Adipocyte (in vitro differentiated cells): ENCODE results near the gene MYL6.

ENCODE experiments used
- DNase-seq: peaks from one replicate; pipeline ENCODE4 v3.0.0-alpha.2; 2015; ENCODE audit warnings: low read depth
- H3K27me3 ChIP-seq: replicated peaks from 2 replicates; pipeline ENCODE4 v1.7.0; 2013; ENCODE audit warnings: mild to moderate bottlenecking, low read length, moderate library complexity; ENCODE audit not compliant: control insufficient read depth, insufficient read depth
- H3K36me3 ChIP-seq: 2 replicates; pipeline ENCODE4 v1.7.0; 2013; ENCODE audit warnings: low read length, mild to moderate bottlenecking, moderate library complexity; ENCODE audit not compliant: control insufficient read depth, insufficient read depth, severe bottlenecking
- H3K4me1 ChIP-seq: 2 replicates; pipeline ENCODE4 v1.7.0; 2013; ENCODE audit warnings: mild to moderate bottlenecking, low read length, moderate library complexity; ENCODE audit not compliant: control insufficient read depth, insufficient read depth
- H3K4me3 ChIP-seq: 2 replicates; pipeline ENCODE4 v1.7.0; 2013; ENCODE audit warnings: mild to moderate bottlenecking, low read length, moderate library complexity
- H3K9ac ChIP-seq: 2 replicates; pipeline ENCODE4 v1.7.0; 2013; ENCODE audit warnings: mild to moderate bottlenecking, low read length, moderate library complexity
- H3K9me3 ChIP-seq: 2 replicates; pipeline ENCODE4 v1.7.0; 2013; ENCODE audit warnings: mild to moderate bottlenecking, low read length, moderate library complexity; ENCODE audit not compliant: control insufficient read depth

Gene MYL6

GRCh38 chr12:56120158-56120846 is 37.9 kb upstream of the MYL6 start:
- peak overlapping the region; percentile 51 for H3K4me3 ChIP-seq
- H3K4me1 ChIP-seq: peaks cover 36% of the 10 kb centered on the region
- no peak for DNase-seq
- H3K9me3 ChIP-seq: no peaks in the 10 kb centered on the region
- H3K9ac ChIP-seq: peak overlapping the region; percentile 97
- no peaks in the 10 kb centered on the region for H3K27me3 ChIP-seq
- H3K36me3 ChIP-seq: peaks cover 23% of the 10 kb centered on the region

- Histone ChIP-seq H3K4me3 (no peak overlapping the region), H3K36me3 (peaks cover 23% of the 10 kb centered on the region), H3K9ac (no peak overlapping the region), H3K4me1 (peaks cover 44% of the 10 kb centered on the region), H3K9me3 (no peaks in the 10 kb centered on the region), H3K27me3 (no peaks in the 10 kb centered on the region)
- DNase-seq: no peak
Observed at GRCh38 chr12:56121204-56121870, 36.8 kb upstream of the MYL6 start.

GRCh38 chr12:56122637-56123036 is 35.5 kb upstream of the MYL6 start:
- H3K4me3 ChIP-seq: no peak overlapping the region
- no peak overlapping the region for H3K9ac ChIP-seq
- no peak for DNase-seq
- H3K27me3 ChIP-seq: no peaks in the 10 kb centered on the region
- no peaks in the 10 kb centered on the region for H3K9me3 ChIP-seq
- peaks cover 22% of the 10 kb centered on the region for H3K36me3 ChIP-seq
- H3K4me1 ChIP-seq: peaks cover 57% of the 10 kb centered on the region

- H3K9me3 ChIP-seq: no peaks in the 10 kb centered on the region
- no peak overlapping the region for H3K4me3 ChIP-seq
- H3K9ac ChIP-seq: no peak overlapping the region
- DNase-seq: no peak
- H3K36me3 ChIP-seq: peaks cover 20% of the 10 kb centered on the region
- peaks cover 47% of the 10 kb centered on the region for H3K4me1 ChIP-seq
- H3K27me3 ChIP-seq: no peaks in the 10 kb centered on the region
Observed at GRCh38 chr12:56124133-56124532, 34.0 kb upstream of the MYL6 start.

- H3K4me3 ChIP-seq: peak overlapping the region; percentile 79
Observed at GRCh38 chr12:56126732-56127239, 31.4 kb upstream of the MYL6 start.

GRCh38 chr12:56127485-56127887 is 30.7 kb upstream of the MYL6 start:
- Histone ChIP-seq H3K9ac (peak overlapping the region; percentile 83), H3K27me3 (no peaks in the 10 kb centered on the region), H3K4me1 (peaks cover 44% of the 10 kb centered on the region), H3K9me3 (no peaks in the 10 kb centered on the region), H3K4me3 (peak overlapping the region; percentile 79), H3K36me3 (peaks cover 23% of the 10 kb centered on the region)
- DNase-seq: no peak

More at GRCh38 chr12:56126732-56127239, 31.4 kb upstream of the MYL6 start:
- peaks cover 21% of the 10 kb centered on the region for H3K36me3 ChIP-seq
- peak overlapping the region; percentile 83 for H3K9ac ChIP-seq
- peaks cover 45% of the 10 kb centered on the region for H3K4me1 ChIP-seq
- no peaks in the 10 kb centered on the region for H3K9me3 ChIP-seq
- no peak for DNase-seq
- no peaks in the 10 kb centered on the region for H3K27me3 ChIP-seq

- no peaks in the 10 kb centered on the region for H3K9me3 ChIP-seq
- H3K36me3 ChIP-seq: peaks cover 28% of the 10 kb centered on the region
- peak within 1 kb of the TSS; percentile 98 for H3K9ac ChIP-seq
- no peaks in the 10 kb centered on the region for H3K27me3 ChIP-seq
- DNase-seq: peak; percentile 100
- H3K4me1 ChIP-seq: peaks cover 38% of the 10 kb centered on the region
- peak within 1 kb of the TSS; percentile 96 for H3K4me3 ChIP-seq
Observed at GRCh38 chr12:56127888-56128669, 30.1 kb upstream of the MYL6 start, which contains the start of gene ESYT1. TSS of gene ESYT1 (plus strand) at chr12:56128267. CDS start at chr12:56128320, 53 bp downstream.

GRCh38 chr12:56128670-56129205 is 29.4 kb upstream of the MYL6 start:
- peak; percentile 68 for DNase-seq

GRCh38 chr12:56129206-56129941 is 28.8 kb upstream of the MYL6 start:
- Histone ChIP-seq H3K4me3 (peak overlapping the region; percentile 96), H3K36me3 (peaks cover 41% of the 10 kb centered on the region), H3K9ac (peak overlapping the region; percentile 98), H3K27me3 (no peaks in the 10 kb centered on the region), H3K4me1 (peaks cover 38% of the 10 kb centered on the region), H3K9me3 (no peaks in the 10 kb centered on the region)
- peak; percentile 80 for DNase-seq

More at GRCh38 chr12:56128670-56129205, 29.4 kb upstream of the MYL6 start:
- no peaks in the 10 kb centered on the region for H3K27me3 ChIP-seq
- peak overlapping the region; percentile 98 for H3K9ac ChIP-seq
- peaks cover 35% of the 10 kb centered on the region for H3K36me3 ChIP-seq
- no peaks in the 10 kb centered on the region for H3K9me3 ChIP-seq
- peaks cover 38% of the 10 kb centered on the region for H3K4me1 ChIP-seq
- peak overlapping the region; percentile 96 for H3K4me3 ChIP-seq

GRCh38 chr12:56129942-56130495 is 28.1 kb upstream of the MYL6 start:
- peaks cover 48% of the 10 kb centered on the region for H3K36me3 ChIP-seq
- peak overlapping the region; percentile 98 for H3K9ac ChIP-seq
- H3K27me3 ChIP-seq: no peaks in the 10 kb centered on the region
- DNase-seq: no peak
- peak overlapping the region; percentile 96 for H3K4me3 ChIP-seq
- peaks cover 33% of the 10 kb centered on the region for H3K4me1 ChIP-seq
- H3K9me3 ChIP-seq: no peaks in the 10 kb centered on the region
